ENCODE data around the gene CPEB1.
"Not testable (repeated sequence)": the region's sequence is repeated elsewhere in the genome, so short reads cannot be mapped to it uniquely, and the experiment has no call there.

CPEB1 gene

GRCh38 chr15:82648257-82649103 is 1.3 kb upstream of the CPEB1 start:
- no peak for DNase-seq

- DNase-seq, result no peak
Measured at GRCh38 chr15:82647835-82648256, 683 bp upstream of the CPEB1 start.

DNA sequence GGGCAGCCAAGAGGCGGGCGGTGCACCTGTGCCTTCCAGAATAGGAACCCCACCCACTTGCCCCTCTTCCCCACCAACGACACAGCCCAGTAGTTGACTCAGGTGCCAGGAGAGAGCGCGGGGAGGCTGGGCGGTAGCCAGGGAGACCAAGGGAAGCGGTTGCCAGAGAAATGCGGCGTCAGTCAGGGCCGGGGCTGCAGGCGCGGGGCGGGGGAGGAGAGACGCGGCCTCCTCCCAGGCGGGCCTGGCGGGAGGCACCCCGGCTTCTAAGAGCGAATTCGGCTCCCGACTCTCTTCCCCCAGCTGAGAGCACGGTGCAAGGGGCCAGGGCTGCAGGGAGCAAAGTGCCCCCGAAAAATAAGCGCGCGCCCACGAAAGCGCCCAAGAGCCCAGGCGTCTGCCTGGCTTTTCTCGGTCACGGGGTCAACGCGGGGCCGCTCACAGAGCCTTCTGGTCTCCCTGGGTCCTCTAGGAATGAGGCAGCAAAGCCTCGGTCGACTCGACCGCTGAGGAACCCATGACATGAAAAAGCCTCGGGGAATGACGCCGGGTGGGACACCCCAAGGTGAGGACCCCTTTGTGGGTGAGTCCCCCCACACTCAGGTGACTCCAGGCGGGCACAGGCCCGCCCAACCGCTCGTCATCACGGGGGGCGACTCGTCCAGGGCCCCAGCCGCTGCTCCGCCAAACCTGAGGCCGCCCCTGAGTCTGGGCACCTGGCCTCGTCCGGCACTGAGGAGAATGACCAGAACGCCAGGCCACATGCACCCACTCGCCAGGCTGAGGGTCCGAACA is 716 bp downstream of the CPEB1 start:
- no peak for DNase-seq

DNA sequence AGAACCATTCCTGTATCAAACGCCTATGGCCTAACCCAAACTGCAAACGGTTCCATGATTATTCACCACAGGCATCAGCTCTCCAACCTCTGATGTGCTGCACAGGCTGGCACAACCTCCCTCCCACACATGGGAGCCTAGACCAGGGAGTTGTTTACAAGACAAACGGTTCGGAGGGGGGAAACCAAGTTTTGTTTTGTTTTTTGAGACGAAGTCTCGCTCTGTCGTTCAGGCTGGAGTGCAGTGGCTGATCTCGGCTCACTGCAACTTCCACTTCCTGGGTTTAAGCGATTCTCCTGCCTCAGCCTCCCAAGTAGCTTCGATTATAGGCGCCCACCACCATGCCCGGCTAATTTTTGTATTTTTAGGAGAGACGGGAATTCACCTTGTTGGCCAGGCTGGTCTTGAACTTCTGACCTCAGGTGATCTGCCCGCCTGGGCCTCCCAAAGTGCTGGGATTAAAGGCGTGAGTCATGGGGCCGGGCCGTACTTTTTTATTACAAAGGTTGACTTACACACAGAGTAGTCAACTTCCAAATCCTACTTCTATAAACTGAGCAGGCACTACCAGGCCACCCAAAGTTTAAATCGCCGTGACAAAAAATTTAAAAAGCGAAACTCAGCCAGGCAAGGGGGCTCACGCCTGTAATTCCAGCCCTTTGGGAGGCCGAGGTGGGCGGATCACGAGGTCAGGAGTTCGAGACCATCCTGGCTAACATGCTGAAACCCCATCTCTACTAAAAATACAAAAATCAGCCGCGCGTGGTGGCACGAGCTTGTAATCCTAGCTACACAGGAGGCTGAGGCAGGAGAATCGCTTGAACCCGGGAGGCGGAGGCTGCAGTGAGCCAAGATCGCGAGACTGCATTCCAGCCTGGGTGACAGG is 2.0 kb downstream of the CPEB1 start:
- not testable (repeated sequence) for DNase-seq

DNA sequence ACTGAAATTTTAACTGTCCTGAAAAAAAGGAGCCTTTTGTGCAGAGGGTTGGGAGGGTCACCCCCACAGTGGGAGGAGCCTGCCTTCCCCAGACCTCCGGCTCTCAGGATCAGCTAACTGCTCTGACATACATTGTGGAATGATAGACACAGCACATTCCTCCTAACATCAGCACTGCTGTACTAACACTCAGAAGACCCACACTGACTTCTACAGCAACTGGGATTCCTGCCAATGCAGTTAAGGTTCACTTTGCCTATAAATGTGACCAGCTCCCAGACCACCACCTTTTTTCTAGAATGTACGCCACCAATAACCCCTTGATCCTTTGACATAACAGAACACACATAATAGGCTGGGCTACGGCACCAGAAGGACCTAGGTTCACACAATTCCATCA is 3.2 kb downstream of the CPEB1 start:
- DNase-seq, result no peak

- DNase-seq, result no peak
Measured at GRCh38 chr15:82642656-82643055, 4.5 kb downstream of the CPEB1 start.

DNA sequence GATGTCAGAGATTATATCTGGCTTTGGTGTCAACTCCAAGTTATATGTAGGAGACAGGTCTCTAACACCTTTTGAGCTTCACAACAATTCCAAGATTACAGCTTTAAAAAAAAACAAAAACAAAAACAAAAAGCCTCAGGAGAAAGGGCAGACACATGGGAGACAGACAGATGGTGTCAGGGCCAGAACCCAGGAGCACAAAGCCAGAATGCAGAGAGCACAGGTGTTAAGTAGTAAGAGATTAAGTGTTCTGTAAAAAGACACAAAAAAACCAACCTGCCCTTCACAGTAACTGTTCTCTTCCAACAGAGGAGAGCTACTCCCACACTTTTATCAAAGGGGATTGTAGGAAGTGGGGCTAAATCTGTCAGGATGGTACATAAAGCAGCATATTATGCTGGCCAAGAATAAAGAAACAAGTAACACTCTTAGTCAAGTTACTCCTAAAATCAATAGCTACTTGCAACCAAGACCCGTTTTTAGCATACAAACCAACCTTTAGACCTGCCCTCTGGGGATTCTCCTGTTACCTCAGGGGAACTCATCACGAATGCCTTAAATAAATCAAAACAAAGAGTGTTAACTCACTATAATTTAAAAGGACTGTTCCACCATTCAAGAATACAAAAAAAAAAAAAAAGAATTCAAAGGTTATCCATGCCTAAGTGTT is 5.9 kb downstream of the CPEB1 start:
- DNase-seq, result no peak

DNA sequence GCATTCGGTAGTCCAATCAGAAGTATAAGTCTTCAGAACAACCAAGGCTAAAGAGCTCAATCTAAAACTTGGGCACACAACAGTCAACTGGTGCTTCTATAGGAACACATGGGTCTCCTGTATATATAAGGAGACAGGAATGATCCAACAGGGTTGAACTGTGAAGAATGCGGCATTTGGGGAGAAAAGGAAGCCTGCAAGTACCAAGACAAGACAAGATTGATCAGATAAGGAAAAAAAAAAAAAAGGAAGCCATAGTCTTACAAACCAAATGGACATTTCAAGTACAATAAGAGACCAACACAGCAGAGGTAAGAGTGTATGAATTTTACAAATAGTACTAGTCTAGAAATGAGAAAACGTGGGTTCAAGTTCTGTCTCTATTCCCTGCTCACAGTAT is 6.5 kb downstream of the CPEB1 start:
- no peak for DNase-seq

DNA sequence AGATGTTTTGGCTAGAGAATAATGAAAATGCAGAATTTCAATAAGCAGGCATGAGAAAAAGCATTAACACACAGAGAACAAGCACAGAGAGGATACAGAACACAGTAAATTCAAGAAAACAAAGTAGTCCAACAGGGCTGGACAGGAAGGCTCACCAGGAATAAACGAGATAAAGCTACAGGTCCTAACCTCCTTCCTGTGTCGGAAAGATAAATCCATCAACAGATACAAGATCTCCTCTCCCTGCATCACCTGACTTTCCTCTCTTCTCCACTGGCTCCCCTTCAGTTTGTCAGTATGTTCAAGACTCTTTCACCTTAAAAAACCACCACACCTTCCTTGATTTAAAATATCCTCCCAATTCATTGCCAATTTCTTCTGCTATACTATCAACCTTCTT is 11.4 kb downstream of the CPEB1 start:
- no peak for DNase-seq

GRCh38 chr15:82630033-82630432 is 17.1 kb downstream of the CPEB1 start:
- DNase-seq, result no peak

GRCh38 chr15:82625136-82625535 is 22.0 kb downstream of the CPEB1 start:
- DNase-seq, result no peak

DNA sequence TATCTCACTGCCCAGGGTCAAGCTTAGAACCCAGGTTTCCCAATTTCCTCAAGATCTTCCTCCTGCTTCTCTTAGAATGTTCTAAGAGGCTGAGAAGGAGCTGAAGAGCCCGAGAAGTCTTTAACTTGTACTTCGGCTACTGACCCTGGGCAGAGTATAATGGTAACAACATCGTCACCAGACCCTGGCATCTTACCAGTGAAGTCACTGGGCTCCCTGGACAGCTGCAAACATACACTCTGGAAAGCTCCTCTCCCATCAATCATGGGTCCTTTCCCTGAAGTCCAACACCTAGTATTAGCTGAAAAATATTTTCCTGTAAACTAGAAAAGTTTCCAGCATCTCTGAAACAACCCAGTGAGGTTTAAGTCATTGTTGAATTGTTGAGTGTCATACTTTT is 22.7 kb downstream of the CPEB1 start:
- DNase-seq, result no peak

GRCh38 chr15:82624008-82624407 is 23.2 kb downstream of the CPEB1 start:
- DNase-seq, result no peak

DNA sequence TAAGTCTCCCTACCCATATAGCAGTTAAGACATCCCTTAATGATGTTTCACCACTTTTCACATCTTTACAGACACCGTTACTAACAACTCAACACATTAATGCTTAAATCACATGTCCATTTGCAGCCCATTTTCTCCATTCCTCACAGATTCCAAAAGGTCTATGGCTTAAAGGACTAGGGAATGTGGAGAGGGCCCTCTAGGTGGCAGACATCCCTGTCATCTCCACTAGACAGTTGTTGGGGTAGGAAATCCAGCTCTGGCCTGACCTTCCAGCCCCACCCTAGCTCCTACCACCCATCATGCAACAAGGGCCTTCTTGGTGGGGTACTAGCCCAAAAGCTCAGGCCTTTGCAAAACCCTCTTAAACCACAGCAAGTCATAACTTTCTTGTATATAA is 25.2 kb downstream of the CPEB1 start:
- peak in 1 of 2 experiments; percentile 23 for DNase-seq

DNA sequence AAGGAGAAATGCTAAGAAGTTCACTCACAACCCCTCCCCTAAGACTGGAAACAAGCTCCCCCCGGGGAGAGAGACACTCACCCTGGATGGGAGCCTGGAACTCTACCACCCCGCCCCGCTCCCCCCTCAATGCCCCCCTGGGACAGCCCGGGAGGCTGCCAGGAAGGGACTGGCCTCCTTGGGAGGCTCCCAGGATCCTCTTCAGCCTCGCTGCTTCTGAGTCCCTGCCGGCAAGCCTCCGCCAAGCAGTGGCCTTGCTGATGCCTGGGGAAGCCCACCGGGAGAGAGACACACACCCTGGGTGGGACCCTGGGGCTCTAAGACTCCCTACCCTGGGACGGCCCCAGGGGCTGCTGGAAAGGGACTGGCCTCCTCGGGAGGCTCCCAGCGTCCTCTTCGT is 33.4 kb downstream of the CPEB1 start:
- DNase-seq, result no peak

- DNase-seq, result no peak
Measured at GRCh38 chr15:82611348-82611747, 35.8 kb downstream of the CPEB1 start.

- DNase-seq, result no peak
Measured at GRCh38 chr15:82602195-82602594, 45.0 kb downstream of the CPEB1 start.

- no peak for DNase-seq
Measured at GRCh38 chr15:82599862-82600261, 47.3 kb downstream of the CPEB1 start.

GRCh38 chr15:82597815-82598214 is 49.3 kb downstream of the CPEB1 start:
- DNase-seq, result no peak

DNA sequence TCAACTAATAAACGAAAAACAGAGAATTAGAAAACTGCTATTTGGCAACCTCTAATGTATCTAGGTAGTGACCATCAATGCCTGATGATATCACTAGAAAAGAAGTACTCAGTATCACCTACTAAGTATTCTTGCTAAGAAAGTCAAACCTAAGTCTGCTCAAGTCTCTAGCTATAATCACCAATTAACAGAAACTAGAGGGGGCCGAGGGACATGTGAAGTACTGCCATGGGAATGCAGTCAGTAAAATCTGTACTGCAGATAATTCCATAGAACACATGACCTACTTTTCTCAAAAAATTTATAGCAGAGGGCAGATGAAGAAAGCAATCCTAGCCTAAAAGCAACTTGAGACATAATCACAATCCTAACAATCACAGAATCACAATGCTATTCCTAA is 51.4 kb downstream of the CPEB1 start:
- DNase-seq, result no peak

GRCh38 chr15:82595203-82595602 is 52.0 kb downstream of the CPEB1 start:
- DNase-seq, result no peak

- no peak for DNase-seq
Measured at GRCh38 chr15:82587805-82588204, 59.4 kb downstream of the CPEB1 start.

GRCh38 chr15:82585072-82585471 is 62.1 kb downstream of the CPEB1 start:
- DNase-seq, result no peak

Data from SW 1271 (cell line).